Measurements from ENCODE around the gene HIVEP3.

HIVEP3 gene

DNA sequence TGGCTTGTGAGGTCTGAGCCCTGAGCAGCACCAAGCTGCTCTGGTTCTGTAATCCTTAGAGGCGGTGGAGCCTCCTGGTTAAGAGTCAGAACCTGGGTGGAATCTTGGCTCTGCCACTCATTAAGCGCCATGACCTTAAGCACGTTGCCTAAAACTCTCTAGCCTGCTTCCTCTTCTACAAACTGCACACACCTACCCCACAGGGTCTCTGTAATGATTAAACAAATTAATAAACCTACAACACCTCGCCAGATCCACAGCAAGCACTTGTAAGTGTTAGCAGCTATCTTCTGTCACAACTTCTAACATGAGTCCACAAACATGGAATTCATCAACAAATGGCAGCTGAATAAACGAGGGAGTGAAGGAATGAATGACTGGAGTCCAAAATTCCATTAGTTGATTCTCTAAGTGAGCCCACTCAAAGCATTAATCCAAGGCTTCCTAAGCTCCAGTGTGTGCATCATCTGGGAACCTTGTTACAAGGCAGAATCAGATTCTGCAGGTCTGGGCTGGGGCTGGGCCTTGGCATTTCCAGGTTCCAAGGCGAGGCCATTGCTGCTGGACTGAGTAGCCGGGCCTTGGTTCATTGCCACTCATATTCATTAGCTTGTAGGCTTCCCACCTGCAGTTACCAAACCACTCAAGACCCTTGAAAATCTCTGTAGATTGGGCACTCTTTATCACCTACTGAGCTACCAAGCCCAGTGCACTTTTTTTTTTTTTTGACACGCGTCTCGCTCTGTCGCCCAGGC, 168.6 kb downstream of the HIVEP3 start:
- no peak for DNase-seq

DNA sequence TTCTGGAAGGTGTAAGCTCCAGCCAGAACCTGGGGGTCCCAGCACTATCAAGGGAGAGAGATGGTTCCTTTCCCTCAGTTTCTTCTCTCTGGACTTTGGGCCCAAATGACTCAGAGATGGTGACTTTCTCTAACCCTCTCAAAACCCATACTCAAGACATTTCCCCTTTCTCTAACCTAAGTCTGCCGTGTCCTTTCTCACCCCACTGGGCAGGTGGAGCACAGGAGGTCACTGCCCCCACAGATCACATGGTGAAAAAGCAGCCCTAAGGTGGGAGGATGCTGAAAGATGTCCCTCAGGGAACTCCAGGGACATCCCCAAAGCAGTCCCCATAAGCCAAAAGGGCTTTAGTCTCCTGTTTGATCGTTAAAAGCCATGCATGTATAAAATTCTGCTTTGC, 173.7 kb downstream of the HIVEP3 start:
- no peak for DNase-seq

DNA sequence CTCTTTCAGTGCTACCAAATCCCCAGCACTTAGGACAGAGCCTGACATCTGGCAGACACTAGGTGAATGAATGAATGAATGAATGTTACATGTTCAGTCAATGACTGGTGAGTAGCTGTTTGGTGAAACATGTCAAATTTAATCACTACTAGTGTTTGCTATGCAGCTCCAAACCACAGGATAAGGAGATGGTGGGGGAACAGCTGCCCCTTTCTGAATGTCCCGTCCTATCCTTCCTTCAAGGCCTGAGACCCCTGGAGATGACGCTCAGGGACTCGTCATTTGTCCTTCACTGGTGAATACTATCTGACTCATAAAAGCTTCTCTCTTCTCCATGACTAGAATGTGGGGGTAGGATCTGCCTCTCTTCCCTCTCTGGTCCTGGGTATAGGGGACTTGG, 175.4 kb downstream of the HIVEP3 start:
- DNase-seq: no peak

DNA sequence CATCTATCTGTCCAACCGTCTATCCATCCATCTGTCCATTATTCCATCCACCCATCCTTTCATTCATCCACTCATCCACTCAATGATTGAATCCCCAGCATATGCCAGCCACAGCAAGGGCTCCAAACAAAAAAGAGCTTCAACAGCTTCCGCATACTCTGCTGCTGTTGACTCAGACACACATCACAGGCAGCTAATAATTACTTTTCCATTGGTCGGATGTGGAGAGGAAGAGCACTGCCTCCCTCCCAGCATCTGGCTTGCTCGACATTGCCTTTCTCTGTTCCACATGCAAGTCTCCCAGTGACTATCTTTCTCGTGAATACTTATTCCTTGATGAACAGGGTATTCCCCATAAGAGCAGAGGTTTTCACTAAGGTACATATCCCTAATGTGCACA, 176.5 kb downstream of the HIVEP3 start:
- no peak for DNase-seq

DNA sequence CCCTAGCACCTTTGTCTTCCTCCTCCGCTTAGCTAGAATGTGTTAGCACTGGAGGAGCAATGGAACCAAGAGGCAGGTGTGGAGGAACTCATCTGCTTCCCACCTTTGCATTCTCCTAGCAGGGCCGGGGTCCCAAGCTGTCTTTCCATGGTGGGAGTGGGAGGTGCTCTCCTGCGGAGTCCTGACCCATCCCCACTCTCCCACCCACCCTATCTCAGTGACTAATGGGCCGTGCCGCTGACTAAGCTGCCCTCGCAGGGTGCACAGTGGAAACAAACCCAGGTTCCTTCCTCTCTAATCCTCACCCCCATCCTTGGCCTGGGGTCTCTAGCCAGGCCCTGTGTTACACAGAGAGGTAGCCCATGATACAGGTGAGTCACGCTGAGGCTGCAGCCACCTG, 177.5 kb downstream of the HIVEP3 start:
- DNase-seq: no peak

DNA sequence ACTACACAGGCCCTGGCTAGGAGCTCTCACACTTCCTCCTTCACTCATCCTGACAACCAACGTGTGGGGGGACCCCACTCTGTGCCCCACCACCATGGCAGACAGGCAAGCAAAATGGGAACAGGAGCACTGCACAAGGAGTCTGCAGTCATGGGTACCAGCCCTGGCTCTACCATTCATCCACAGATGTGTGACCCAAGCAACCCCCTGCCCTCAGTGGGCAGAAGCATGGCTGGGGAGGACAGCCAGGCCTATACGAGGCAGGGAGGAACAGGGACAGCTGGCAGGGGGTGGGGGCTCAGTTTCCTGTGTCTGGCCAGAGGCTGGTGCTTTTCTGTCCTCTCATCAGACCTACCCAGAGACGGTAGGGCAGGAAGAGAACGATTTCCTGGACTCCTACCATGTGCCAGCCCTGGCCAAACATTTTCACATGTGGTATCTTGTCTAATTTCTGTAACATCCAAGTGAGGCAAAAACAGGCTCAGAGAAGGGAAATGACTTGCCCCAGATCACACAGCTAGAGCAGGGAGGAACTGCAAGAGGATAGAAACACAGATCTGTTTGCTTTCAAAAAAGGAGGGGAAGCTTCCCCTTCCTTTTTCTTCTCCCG, 178.0 kb downstream of the HIVEP3 start:
- no peak for DNase-seq

DNA sequence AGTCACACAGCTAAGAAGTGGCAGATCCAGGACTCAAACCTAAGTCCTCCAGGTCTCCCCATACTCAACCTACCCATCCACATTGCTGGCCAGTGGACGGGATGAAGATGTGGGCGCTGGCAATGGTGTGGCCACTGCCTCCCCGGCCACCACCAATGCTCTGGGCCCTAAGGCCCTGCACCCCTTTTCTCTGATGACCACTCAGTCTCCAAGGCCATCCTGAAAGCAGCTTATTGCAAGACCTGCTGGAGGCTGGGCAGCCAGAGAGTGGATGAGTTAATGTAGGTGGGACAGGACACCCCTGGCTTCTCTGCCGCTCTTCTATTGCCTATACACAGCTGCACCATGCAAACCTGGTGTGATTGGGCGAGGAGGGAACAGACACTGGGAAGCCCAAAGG, 178.7 kb downstream of the HIVEP3 start:
- DNase-seq: no peak

DNA sequence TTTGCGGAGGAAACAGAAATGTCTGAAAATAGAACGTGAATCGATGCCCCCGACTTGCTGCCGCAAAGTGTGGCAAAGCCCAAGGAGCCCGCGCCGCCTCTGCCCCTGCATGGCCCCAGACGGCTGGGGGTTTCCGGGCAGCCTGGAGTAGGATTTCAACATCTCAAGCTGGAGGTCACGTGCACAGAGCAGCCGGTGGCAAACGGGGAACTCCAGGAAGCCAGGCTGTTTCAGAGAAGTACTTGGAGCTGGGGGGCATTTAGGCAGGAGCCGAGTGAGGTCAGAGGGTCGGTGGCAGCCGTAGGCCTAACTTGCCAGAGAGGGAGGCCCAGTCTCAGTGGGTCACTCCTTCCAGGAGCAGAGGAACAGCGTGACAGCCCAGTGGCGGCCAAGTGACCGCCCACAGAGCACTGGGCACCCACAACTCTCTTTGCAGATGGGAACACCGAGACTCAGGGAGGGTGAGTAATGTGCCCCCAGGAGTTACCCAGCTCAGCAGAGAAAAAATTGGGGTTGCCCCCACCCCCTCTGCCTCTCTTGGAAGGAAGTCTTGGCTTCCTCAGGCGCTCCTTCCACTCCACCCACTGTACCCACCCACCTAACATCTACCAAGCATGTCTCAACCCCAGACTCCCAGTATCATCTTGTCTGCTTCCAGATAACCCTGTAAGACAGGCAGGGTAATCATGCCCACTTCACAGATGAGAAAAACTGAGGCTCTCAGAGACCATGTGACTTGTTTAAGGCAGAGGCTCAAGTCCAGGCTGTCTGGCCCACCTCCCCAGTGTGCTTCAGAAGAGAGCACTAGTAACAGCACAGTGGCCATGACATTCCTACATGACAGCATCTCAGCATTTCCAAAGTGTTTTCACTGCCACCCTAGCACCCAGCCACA, 179.4 kb downstream of the HIVEP3 start:
- no peak for DNase-seq

DNA sequence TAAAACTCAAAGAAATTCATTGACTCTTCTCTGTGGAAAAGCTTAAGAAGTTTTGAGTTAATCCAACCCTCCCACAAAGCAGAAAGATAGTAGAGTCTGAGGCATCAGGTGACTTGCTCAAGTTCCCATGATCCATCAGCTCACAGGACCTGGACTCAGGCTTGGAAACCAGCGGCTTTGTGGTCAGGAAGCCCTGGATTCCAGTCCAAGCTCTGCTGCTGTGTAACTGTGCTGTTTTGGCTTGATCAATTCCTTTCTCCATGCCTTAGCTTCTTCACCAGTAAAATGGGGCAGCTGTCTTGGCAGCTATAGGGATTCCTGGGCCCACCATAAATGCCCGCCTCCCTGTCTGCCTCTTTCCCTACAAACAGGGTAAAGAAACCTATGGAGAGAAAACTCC, 180.2 kb downstream of the HIVEP3 start:
- DNase-seq: no peak

DNA sequence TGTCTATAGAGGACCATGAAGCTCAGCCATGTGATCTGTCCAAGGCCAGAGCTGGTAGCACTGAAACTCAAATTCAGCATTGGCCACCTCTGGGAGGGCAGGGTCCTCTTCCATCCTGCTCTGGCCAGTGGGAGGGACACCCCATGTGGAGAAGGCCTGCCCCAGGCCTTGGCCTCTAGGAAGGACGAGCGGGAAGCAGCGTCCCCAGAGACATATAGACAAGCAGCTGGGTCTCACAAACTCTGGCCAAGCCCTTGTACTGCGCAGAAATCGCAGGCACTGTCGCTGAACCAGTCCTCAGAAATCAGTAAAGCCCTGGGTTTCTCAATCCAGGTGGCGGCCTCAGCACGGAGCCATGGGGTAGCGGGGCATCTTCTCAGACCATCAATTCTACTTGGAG, 180.7 kb downstream of the HIVEP3 start:
- no peak for DNase-seq

DNA sequence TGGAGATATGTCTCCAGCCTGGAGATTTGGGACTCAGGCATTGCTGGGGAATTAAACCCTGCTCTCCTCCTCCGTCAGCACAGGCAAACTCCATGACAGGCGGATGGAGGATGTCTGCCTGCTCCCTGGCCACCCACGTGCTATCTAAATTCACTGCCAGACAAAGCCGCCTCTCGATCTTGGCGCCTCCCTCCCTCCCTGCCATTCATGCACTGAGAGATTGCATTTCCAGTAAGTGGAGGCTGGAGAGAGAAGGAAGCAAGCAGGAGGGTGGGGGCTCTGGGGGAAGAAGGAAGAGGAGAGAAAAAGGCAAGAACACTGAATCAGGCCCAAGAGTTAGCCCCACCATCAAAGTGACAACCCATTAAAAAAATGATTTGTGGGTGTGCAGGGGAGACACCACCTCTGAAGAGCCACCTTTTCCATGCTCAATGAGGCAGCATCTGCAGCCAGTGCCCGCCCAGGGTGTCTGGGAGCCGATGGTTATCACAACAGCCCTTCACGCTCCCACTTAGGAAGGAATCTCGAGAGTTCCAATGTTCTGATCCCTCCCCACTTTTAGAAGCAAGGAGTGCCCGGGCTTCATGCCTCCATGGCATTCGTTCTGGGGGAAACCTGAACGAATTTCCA, 183.0 kb downstream of the HIVEP3 start:
- DNase-seq: no peak

DNA sequence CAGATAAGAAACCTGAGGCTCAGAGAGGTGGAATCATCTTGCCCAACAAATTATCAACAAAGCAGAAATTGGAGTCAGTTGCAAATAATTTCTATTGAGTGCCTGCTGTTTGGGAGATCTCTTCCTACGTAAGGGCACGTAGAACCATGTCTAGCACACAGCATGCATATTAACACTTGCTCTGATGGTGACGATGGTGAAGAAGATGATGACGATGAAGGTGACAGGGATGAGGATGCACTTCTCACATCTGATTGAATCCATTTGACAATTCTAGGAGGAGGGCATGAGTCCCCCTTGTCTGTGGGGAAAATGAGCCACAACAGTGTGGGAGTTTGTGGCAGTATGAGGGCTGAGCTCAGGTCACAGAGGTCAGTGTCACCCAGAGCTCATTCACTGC, 183.6 kb downstream of the HIVEP3 start:
- no peak for DNase-seq

DNA sequence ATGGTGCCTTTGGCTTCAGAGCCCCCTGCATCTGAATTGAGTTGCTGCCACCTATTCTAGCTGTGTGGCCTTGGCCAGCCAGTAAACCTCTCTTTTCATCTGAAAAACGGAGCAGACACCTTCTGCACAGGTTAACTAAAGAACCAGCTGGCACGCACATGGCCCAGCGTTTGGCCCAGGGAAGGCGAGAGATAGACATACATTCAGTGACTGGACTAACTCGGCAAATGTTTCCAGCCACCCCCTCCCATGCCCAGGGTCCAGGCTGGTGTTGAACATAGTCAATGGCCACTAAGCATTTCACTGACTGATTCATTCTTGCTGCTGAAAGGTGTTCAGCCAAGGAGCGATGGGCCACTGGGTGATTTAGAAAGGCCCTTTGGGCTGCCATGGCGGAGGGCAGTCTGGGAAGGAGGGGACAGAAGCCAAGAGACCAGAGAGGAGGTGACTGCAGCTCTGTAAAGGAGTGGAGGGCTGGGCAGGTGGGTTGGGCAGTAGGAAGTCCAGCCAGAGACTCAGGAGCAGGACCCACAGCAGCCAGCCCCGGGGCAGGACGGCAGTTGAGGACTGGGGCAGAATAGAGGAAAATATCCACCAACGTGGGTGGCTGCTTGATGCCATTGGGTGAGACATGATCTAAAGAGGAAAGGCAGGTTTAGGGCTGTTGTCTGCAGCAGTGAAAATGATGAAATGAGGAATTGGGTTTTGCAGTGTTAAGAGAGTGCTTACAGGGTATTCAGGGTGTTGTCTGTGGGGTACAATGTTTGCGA, 184.3 kb downstream of the HIVEP3 start:
- DNase-seq: no peak

DNA sequence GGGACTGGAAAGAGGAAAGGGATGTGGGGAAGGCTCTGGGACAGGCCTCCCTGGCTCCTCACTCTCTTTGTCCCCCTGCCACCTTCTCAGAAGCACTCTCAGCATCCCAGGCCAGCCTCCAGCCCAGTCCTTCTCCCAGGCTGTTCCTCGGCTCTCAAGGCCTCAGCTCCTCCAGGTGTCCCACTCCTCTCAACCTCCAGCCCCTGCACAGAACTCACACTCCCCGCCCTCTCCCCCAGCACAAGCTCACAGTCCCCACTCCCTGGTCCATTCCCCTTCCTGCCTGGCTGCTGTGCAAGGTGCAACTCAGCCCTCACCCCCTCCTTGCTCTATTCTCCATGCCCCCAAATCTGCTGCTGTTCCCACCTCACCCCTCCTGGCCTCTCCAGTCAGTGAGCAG, 185.0 kb downstream of the HIVEP3 start:
- no peak for DNase-seq

DNA sequence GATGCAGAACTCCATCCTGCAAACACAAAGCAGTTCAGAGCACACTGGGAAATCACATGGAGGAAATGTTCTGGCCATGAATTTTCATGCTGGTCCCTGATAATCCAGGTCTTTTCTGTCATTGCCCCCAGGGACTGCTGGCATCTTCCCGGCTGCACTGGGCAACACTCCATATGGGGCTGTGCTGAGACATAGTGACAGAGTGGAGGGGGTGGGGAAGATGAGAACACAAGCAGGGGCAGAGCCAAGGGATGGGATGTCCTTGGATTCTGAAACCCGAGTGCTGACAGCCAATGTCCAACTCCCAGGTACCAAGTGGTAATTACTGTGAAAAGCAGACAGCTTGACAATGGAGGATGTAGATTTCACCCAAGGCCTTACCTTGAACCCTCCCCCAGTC, 185.7 kb downstream of the HIVEP3 start:
- DNase-seq: no peak

DNA sequence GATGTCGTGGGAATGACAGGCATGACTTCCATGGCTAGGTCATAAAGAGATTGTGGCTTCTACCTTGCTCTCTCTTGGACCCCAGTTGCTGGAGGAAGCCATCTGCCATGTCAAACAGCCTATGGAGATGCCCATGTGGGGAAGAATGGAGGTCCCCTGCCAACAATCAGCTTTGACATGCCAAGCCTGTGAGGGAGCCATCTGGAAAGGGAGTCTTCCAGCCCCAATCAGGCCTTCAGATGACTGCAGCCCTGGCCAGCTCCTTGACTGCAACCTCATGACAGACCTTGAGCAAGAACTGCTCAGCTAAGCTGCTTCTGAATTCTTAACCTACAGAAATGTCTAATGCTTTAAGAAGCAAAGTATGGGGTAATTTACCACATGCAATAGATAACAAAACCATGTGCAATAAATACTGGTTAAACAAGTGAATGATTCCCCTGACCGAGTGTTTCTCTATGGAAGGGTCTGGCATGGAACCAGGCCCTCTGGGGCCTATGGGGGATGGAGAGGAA, 187.1 kb downstream of the HIVEP3 start:
- DNase-seq: no peak

DNA sequence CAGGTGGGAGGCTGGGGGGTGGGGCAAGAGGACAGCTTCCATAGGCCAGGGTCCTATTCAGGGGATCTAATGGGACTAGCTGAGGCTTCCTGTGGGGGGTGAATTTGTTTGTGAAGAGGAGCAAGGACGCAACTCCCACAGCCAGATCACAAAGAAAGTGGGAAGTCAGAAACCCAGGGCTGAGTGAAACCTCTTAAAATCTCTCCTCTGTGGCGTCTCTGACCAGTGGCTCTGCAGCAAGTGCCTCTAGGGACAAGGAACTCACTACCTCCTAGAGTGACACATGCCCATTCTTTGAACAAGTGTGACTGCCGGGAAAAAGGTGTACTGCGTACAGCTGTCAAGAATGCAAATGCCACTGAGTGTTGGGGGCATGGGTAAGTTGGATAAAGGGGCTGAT, 187.9 kb downstream of the HIVEP3 start:
- no peak for DNase-seq

DNA sequence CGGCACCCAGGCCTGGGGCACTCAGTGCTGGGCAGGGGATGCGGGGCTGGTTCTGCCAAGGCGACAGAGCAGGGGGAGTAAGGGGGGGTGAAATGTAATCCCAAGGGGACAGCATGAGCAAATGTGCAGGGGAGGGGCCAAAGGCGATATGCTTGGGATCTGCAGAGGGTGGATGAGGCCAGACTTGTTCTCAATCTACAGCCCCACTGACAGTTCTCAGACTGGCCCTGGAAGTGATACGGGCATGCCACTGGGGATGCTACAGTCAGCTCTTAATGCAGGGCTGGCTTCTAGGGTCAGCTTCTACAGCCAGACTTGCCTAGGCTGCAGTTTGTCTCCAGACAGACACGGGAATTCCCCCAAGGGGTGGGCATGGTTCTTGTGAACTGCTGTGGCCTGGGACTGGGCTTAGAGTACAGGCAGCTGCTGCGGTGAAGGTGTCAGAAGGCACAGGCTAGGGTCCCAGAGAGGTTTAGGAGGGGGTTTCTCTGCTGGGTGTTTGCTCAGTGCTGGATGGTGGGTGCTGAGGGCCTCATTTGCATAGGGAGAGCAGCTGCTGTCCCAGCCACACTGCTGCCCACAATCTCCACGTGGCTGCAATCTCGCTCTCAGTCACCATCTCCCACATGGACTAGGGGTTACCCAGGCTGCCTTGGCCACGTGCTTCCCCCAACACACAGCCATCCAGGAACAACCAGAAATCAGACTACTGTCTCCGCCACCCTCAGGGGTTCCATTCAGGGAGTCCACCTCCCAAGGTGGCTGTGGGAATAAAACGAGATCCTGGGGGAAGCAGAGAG, 190.1 kb downstream of the HIVEP3 start:
- DNase-seq: no peak

DNA sequence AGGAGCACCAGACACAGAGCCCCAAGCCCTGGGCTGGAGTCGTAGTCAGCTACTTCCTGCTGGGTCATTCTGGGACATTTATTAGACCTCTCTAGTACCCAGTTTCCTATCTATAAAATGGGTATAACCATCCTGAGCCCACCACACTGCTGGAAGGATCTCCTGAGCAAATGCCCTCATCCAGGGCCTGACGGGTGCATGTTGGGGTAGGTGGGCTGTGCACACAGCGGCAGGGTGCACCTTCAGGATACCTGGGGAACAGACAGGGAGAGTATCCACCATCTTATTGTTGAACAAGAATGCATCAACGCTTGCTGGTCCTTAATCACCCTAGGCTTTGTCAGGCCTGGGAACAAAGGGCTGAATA, 191.0 kb downstream of the HIVEP3 start:
- no peak for DNase-seq

DNA sequence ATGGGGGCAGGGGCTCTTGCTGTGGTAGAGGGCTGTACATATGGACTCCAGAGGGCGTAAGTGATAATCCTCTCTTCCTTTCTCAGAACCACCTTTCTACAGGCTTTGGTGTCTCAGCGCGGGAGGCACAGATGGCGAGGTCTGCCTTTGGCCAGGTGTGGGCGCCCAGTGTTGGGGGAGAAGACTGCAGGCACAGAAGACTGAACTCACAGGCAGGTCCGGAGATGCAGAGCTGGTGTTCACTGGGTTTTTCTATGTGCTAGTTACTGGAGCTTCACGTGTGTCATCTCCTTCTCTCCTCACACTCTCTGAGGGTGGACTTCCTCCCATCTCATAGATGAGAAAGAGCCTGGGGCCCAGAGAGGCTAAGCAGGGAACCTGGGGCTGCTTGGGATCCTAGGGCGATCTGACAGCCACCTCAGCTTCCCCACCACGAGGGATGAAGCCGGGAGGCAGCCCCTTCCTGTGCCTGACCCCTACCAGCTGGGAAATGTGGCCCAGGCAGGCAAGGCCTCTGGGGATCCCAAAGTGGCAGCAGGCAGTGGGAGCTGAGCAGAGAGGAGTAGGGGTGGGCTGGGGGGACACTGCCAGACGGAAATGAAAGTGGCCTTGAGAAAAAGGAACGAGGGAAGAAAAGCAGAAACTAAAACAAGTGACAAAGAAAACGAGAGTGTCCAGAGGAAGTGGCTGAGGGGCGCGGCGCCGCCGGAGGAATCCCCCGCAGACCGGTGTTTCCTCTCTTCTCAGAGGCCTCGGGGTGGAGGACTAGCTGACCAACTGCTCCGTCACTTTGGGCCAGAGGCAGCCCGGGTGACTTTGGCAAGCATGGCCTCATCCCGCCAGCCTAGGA, 191.6 kb downstream of the HIVEP3 start:
- no peak for DNase-seq

DNA sequence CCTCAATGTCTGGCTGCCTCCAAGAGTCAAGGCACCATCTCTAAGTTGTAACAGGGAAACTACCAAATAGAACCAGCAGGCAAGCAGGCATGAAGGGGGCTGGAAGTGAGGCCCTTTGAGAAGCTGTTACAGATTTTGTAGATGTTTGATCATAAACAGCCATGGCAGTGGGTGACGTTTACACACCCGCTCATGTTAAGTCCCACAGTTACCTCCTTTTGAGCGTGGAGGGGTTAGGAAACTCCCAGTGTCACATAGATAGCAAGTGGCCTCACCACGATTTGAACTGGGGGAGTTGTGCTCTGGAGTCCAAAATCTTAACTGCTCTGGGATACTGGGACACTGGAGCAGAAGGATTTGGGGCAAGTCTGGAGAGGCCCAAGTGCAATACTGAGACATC, 192.4 kb downstream of the HIVEP3 start:
- DNase-seq: no peak

Data from 8988T (cell line).